Fibroblast of lung (primary cell): ENCODE data around the gene ZNF771. TPM values are rescaled to one million over a fixed set of nuclear protein-coding genes. Genes with fewer than 3 reads are reported as not detected.

ENCODE experiments used
- DNase-seq, 2 donors: peaks; one replicate each; pipeline versions ENCODE4 v3.0.0 to v3.0.0-alpha.2; 2010; ENCODE audit warnings: low read depth in 2 of 2
- H2AFZ ChIP-seq: 2 replicates; pipeline ENCODE4 v1.5.1; 2012; ENCODE audit warnings: low read length, control low read depth, inconsistent platforms
- H3K27ac ChIP-seq: 2 replicates; pipeline ENCODE4 v1.5.1; 2011; ENCODE audit warnings: low read length, control low read depth; ENCODE audit not compliant: insufficient read depth
- H3K27me3 ChIP-seq: 2 replicates; pipeline ENCODE4 v1.5.1; 2011; ENCODE audit warnings: mild to moderate bottlenecking, low read length; ENCODE audit not compliant: control insufficient read depth, insufficient read depth
- H3K36me3 ChIP-seq: 2 replicates; pipeline ENCODE4 v1.5.1; 2011; ENCODE audit warnings: low read length; ENCODE audit not compliant: control insufficient read depth, insufficient read depth
- H3K4me1 ChIP-seq: 2 replicates; pipeline ENCODE4 v1.5.1; 2011; ENCODE audit warnings: low read length; ENCODE audit not compliant: control insufficient read depth, insufficient read depth; ENCODE audit errors: extremely low read depth
- H3K4me2 ChIP-seq: 2 replicates; pipeline ENCODE4 v1.5.1; 2011; ENCODE audit warnings: low read length, control low read depth; ENCODE audit not compliant: insufficient read depth; ENCODE audit errors: extremely low read depth
- H3K4me3 ChIP-seq, 4 experiments: fragments of 200-600 bp in 1 of 4; sonication (generic) in 1 of 4; replicated peaks in 1 of 4; 2 replicates each; pipeline ENCODE4 v1.5.1; 2011 to 2016; ENCODE audit warnings: low read length in 4 of 4, low read depth in 3 of 4, mild to moderate bottlenecking in 3 of 4, control low read depth in 2 of 4, inconsistent platforms in 1 of 4, mixed read lengths in 1 of 4; ENCODE audit not compliant: insufficient read depth in 1 of 4; ENCODE audit errors: control extremely low read depth in 1 of 4
- H3K79me2 ChIP-seq: 2 replicates; pipeline ENCODE4 v1.5.1; 2012; ENCODE audit warnings: mild to moderate bottlenecking, low read length, inconsistent platforms; ENCODE audit not compliant: control insufficient read depth, insufficient read depth
- H3K9ac ChIP-seq: 2 replicates; pipeline ENCODE4 v1.5.1; 2011; ENCODE audit warnings: mild to moderate bottlenecking, low read length, control low read depth; ENCODE audit not compliant: insufficient read depth
- H3K9me3 ChIP-seq: 2 replicates; pipeline ENCODE4 v1.5.1; 2012; ENCODE audit warnings: low read depth, low read length; ENCODE audit not compliant: control insufficient read depth, insufficient read depth
- H4K20me1 ChIP-seq: 2 replicates; pipeline ENCODE4 v1.5.1; 2011; ENCODE audit warnings: low read length; ENCODE audit not compliant: control insufficient read depth, insufficient read depth; ENCODE audit errors: extremely low read depth
- EZH2 ChIP-seq: IDR thresholded peaks from 2 replicates; pipeline ENCODE4 v1.5.1; 2012; ENCODE audit warnings: low read length, control low read depth, mild to moderate bottlenecking; ENCODE audit errors: missing control alignments
- polyA plus RNA-seq, 2 donors: library from polyadenylated mRNA; depleted of rRNA in 1 of 2; stranded (reverse) in 1 of 2; unstranded in 1 of 2; fragments of >200 nt; gene quantifications; 2 replicates each; pipeline ENCODE4 v1.2.1, GENCODE V29; 2011 to 2012; ENCODE audit warnings: missing spikeins in 1 of 2
- total RNA-seq: library from RNA; depleted of rRNA; stranded (reverse); fragments of >200 nt; gene quantifications from 2 replicates; pipeline ENCODE4 v1.2.1, GENCODE V29; 2014
- TF ChIP-seq, protein P1 (sequence below), 2 donors: IDR thresholded peaks in 1 of 2; conservative IDR thresholded peaks in 1 of 2; 1 replicate in 1 of 2; 2 replicates in 1 of 2; pipeline ENCODE4 v1.5.1; 2011 to 2012; ENCODE audit warnings: low read length in 2 of 2, control low read depth in 1 of 2, inconsistent platforms in 1 of 2, low read depth in 1 of 2, mild to moderate bottlenecking in 1 of 2

Gene ZNF771
- total and polyA plus RNA-seq, 2 donors (not counting 1 experiment from before 2014, with no cell fraction given): 3.1 to 8.4 TPM

DNA sequence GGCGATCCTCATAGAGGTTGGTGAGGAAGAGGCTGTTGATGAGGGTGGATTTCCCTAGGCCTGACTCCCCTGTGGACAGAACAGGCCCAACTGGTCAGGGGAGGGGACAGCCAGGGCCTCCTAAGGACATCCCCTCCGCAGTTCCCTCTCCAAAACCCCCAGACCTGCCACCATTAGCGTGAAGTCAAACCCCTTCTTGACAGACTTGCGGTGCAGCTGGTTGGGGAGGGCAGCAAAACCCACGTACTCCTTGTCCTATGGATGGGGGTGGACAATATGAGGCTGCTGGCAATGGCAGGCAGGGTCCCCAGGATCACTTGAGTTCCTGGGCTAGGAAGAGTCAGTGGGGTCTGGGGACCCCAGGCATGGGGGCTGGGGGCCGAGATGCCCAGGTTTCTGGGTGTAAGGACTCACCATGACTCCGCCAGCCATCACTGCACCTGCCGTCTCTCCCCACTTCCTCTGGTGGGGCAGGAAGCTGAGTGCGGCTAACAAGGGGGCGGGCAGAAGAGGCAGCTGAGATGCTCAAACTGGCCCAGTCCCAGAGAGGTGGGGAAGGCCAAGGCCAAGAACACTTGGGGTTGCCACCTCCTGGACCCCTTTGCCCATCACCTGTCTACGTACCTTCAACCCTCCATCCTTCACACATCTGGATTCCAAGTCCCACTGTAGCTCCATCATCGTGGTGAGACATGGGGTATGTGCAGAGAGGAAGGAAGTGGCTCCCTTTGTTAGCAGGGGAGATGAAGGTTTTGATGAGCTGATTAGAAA, 25.1 kb upstream of the ZNF771 start, which contains the start of gene SEPTIN1:
TSS of gene SEPTIN1 (minus strand) at position 451 of the 771 bp plus-strand sequence. CDS start at position 432, 19 bp downstream.
- TF ChIP-seq, protein P1, sequence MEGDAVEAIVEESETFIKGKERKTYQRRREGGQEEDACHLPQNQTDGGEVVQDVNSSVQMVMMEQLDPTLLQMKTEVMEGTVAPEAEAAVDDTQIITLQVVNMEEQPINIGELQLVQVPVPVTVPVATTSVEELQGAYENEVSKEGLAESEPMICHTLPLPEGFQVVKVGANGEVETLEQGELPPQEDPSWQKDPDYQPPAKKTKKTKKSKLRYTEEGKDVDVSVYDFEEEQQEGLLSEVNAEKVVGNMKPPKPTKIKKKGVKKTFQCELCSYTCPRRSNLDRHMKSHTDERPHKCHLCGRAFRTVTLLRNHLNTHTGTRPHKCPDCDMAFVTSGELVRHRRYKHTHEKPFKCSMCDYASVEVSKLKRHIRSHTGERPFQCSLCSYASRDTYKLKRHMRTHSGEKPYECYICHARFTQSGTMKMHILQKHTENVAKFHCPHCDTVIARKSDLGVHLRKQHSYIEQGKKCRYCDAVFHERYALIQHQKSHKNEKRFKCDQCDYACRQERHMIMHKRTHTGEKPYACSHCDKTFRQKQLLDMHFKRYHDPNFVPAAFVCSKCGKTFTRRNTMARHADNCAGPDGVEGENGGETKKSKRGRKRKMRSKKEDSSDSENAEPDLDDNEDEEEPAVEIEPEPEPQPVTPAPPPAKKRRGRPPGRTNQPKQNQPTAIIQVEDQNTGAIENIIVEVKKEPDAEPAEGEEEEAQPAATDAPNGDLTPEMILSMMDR (conservative IDR thresholded peaks at IDR 0.05 in 1 of 2, IDR thresholded peaks at IDR 0.05 in 1 of 2; ENCODE audit: low read depth in 1 of 2, low read length in 2 of 2): no peak
- TF ChIP-seq EZH2: no peak
- peaks cover 6% of the 10 kb centered on the region for H3K4me1 ChIP-seq
- H3K27ac ChIP-seq: no peak within 1 kb of the TSS
- no peak within 1 kb of the TSS for H3K4me3 ChIP-seq
- no peaks in the 10 kb centered on the region for H3K9me3 ChIP-seq
- H3K4me2 ChIP-seq: no peak within 1 kb of the TSS
- no peak for DNase-seq
- H3K79me2 ChIP-seq: peaks cover 3% of the 10 kb centered on the region
- H3K27me3 ChIP-seq: no peaks in the 10 kb centered on the region
- H4K20me1 ChIP-seq: no peaks in the 10 kb centered on the region
- H2AFZ ChIP-seq: no peak within 1 kb of the TSS
- H3K9ac ChIP-seq: no peak within 1 kb of the TSS
- H3K36me3 ChIP-seq: no peaks in the 10 kb centered on the region

DNA sequence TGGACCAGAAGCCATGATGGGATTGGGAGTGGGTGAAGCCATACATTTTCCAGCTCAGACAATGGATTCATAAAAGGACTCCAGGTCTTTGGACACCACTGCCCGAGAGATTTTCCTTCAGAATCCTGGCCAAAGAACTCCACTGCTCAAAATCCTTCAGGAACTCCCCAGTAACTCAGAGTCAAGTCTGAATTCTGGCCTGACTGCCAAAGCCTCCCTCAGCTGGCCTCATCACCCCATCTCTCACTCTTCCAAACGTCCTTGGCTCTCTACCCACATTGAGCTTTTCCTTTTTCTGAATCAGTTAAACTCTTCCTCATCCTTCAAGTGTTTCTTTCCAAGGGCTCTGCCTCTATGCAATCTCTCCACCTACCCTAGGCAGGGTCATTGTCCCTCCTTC, 23.9 kb upstream of the ZNF771 start:
- TF ChIP-seq, protein P1 (conservative IDR thresholded peaks at IDR 0.05 in 1 of 2, IDR thresholded peaks at IDR 0.05 in 1 of 2; ENCODE audit: low read depth in 1 of 2, low read length in 2 of 2): no peak
- no peak for TF ChIP-seq EZH2
- no peak for DNase-seq
- no peak overlapping the region for H3K4me2 ChIP-seq

DNA sequence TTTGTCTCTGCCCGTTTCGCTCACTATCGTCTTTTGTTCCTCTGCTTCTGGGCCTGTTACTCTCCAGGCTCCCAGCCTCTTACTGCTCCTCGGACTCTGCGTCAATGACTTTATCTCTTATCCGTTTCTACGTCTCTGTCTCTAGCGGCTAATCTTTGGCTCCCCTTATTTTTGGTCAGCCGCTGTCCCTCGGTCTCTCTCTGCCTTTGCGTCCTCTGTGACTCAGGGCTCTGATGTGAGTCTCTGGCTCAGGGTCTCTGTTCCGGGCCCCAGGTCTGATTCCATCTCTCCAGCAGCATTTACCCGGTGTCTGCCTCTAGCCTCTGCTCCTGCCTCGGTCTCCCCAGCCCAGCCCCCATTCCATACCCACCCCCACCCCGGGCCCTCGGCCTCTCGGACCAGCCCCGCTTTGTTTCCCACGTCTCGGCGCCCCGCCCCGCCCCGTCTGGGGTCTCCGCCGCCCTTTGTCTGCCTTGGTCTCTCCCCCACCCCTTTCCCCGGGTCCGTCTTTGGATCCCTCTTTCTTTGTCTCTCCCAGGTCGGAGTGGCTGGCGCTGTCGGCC, 12.7 kb upstream of the ZNF771 start:
- H3K4me3 ChIP-seq: peak overlapping the region; percentile 49 to 73 (median 63)
- no peaks in the 10 kb centered on the region for H3K27me3 ChIP-seq
- H3K36me3 ChIP-seq: peaks cover 7% of the 10 kb centered on the region
- H3K4me2 ChIP-seq: peak overlapping the region; percentile 96
- peak overlapping the region; percentile 65 for H3K9ac ChIP-seq
- no peaks in the 10 kb centered on the region for H3K79me2 ChIP-seq
- no peaks in the 10 kb centered on the region for H4K20me1 ChIP-seq
- H3K27ac ChIP-seq: peak overlapping the region; percentile 48
- H3K4me1 ChIP-seq: peaks cover 8% of the 10 kb centered on the region
- DNase-seq: peak in 1 of 2 donors; percentile 62
- H2AFZ ChIP-seq: peak overlapping the region; percentile 44
- H3K9me3 ChIP-seq: no peaks in the 10 kb centered on the region
- no peak for TF ChIP-seq EZH2
- TF ChIP-seq, protein P1 (conservative IDR thresholded peaks at IDR 0.05 in 1 of 2, IDR thresholded peaks at IDR 0.05 in 1 of 2; ENCODE audit: low read depth in 1 of 2, low read length in 2 of 2): no peak

More for the DNA sequence above, 23.9 kb upstream of the ZNF771 start:
- no peak overlapping the region for H2AFZ ChIP-seq
- no peaks in the 10 kb centered on the region for H3K36me3 ChIP-seq
- no peak overlapping the region for H3K4me3 ChIP-seq
- H3K27ac ChIP-seq: no peak overlapping the region
- peaks cover 4% of the 10 kb centered on the region for H3K4me1 ChIP-seq
- no peaks in the 10 kb centered on the region for H3K27me3 ChIP-seq
- no peaks in the 10 kb centered on the region for H3K9me3 ChIP-seq
- peaks cover 3% of the 10 kb centered on the region for H3K79me2 ChIP-seq
- H3K9ac ChIP-seq: no peak overlapping the region
- H4K20me1 ChIP-seq: no peaks in the 10 kb centered on the region
